Adrenal gland (tissue), 5 donors: Measurements from ENCODE around the gene TMEM150A.

ENCODE experiments used
- CTCF ChIP-seq, 6 experiments: fragments of 450-650 bp in 4 of 6; fragments of 200-600 bp in 2 of 6; sonication (generic) in 1 of 6; IDR thresholded peaks; 1 replicate in 5 of 6; 2 replicates in 1 of 6; pipeline versions ENCODE4 v1.5.1 to v1.8.0; 2016 to 2021; ENCODE audit warnings: antibody characterized with exemption in 6 of 6, mild to moderate bottlenecking in 2 of 6, moderate library complexity in 1 of 6
- POLR2A ChIP-seq, 2 donors: fragments of 450-650 bp; IDR thresholded peaks; one replicate each; pipeline ENCODE4 v1.6.1; 2017; ENCODE audit warnings: antibody characterized with exemption in 2 of 2, mild to moderate bottlenecking in 2 of 2, moderate library complexity in 1 of 2
- donor health status: DM: no; HTN: no; CAD: no.

GRCh38 chr2:85553184-85553583 is 49.3 kb downstream of the TMEM150A start:
- TF ChIP-seq CTCF (IDR thresholded peaks at IDR 0.05), result no peak
- TF ChIP-seq POLR2A (IDR thresholded peaks at IDR 0.05), result no peak
